Peyer's patch (tissue), 4 donors: Measurements from ENCODE around the gene LMNTD1.

Experiments used
- CTCF ChIP-seq, 6 experiments: fragments of 450-650 bp in 4 of 6; fragments of 200-600 bp in 2 of 6; sonication (generic) in 1 of 6; IDR thresholded peaks; one replicate each; pipeline ENCODE4 v1.5.1; 2017 to 2019; ENCODE audit warnings: antibody characterized with exemption in 6 of 6, mild to moderate bottlenecking in 3 of 6, moderate library complexity in 1 of 6
- POLR2A ChIP-seq, 2 donors: fragments of 450-650 bp; IDR thresholded peaks; one replicate each; pipeline ENCODE4 v1.5.1; 2017; ENCODE audit warnings: antibody characterized with exemption in 2 of 2, mild to moderate bottlenecking in 2 of 2, moderate library complexity in 2 of 2

- no peak for TF ChIP-seq POLR2A (IDR thresholded peaks at IDR 0.05)
- TF ChIP-seq CTCF (IDR thresholded peaks at IDR 0.05): peak in 3 of 6 experiments; percentile 21 to 37 (median 25)
Measured at GRCh38 chr12:25557830-25558436, 4.8 kb upstream of the LMNTD1 start.
